Effector CD8-positive, alpha-beta T cell (primary cell): ENCODE results near the gene BCOR.

Experiments
- DNase-seq: peaks from one replicate; lab custom pipeline; 2025; lab: John Stamatoyannopoulos, UW

Gene BCOR

DNA sequence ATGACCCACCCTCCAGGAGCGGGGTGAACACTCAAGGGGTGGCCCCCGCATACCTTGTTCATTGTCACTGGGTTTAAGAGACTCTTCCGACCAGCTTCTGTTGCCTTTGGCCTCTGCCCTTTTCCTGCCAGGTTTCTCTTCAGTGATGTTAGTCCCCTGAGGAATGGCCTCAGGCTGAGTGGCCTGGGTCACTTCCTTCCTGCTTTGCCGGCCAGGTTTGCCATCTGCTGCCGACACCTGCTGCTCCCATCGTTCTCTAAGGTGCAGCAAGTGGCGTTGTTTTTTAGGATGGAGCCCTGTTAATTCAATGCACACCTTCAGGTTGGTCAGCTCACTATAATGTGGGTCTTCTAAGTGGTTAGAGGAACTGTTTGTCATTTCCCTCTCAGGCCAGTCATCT is 34.2 kb downstream of the BCOR start:
- no peak for DNase-seq

DNA sequence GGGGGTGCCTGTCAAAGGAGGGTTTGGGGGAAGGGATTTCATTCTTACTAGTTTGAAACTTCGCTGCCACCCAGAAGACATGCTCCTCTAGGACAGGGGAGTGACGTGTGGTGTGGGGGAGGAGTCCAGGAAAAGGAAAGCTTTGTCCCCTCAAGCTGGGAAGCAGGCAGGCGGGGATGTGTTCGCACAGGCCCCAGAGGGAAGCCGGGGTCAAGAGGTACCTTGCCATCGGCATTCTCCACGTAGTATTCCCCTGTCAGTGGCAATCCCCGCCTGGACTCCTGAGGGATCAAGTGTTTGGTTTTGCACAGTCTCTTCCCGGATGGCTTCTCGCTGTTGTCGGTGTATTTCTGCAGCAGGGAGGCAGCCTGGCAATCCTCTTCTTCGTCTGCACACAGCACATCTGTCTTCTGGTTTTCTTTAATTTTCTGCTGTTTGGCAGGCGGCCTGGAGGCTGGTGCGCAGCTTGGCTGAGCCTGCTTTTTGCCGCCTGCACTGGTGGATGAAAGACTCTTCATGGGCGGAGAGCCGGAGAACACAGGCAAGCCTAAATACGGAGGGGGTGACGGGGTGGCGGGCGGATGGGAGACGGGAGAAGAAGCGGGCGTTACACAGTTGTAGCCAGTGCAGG is 35.1 kb downstream of the BCOR start:
- no peak for DNase-seq

DNA sequence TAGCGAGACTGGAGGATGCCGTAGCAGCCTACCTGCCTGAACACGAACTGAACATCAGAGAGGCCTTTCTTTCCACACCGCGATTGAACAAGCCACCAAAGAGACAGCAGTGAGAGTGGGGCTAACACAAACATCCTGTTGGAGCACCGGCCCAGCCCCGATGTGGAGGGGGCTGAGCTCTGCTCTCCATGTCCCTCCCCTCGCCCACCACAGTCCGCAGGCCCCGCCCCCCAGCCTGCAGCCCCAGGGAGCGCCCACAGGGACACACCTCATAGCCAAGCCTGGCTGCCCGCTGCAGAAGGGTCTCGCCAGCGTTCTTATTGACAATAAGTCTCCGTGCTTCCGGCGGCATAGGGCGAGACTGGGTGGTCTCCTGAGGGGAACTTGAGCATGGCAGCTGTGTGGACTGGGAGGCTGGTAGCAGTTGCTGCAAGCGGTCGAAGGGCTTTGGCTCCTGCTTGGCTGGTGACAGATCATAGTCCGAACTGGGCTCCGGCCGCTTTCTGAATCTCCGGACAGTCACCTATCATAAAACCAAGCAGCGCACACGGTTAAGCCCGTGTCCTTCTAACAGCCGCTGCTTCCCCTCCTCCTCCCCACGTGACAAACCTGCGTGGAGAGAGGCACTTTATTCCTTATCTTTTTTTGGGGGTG is 35.8 kb downstream of the BCOR start:
- DNase-seq: peak; percentile 6

DNA sequence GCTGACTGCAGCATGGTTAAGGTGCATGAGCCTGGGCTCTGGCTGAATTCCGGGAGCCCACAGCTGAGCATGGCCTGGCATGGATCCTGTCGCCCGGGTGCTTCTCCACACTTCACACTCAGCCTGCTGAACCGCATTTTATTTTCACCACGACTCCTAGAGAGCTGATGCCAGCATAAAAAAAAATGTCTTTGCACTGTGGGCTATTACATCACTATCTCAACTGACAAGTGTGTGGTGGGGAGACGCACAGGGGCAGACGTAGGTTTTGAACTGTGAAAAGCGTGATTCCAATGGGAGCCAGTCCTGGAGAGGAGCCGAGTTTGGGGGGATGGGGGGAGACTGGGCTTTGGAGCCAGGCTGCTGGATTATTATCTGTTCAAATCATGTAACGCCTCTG is 36.8 kb downstream of the BCOR start:
- no peak for DNase-seq

DNA sequence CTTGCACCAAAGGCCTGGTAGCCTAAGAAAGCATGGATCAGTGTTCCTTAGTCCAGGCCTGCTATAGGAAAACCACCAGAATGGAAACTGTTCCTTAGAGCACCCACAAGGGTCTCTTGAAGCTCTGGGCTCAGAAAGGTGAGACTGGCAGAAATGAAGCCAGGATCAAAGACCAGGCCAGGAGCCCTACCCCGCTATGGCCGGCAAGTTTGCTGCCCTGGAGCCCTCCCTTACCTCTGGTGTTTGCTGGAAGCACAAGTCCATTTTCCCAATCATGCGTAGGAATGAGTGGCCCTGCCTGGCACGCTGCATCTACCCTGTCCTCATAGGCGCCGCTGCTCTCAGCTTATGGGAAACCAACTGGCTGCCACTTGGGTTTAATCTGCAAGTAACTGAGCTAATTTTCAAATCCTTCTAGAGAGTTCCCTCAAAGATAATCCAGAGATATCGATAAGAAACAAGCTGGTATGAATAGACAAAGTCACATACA is 37.4 kb downstream of the BCOR start:
- DNase-seq: no peak

DNA sequence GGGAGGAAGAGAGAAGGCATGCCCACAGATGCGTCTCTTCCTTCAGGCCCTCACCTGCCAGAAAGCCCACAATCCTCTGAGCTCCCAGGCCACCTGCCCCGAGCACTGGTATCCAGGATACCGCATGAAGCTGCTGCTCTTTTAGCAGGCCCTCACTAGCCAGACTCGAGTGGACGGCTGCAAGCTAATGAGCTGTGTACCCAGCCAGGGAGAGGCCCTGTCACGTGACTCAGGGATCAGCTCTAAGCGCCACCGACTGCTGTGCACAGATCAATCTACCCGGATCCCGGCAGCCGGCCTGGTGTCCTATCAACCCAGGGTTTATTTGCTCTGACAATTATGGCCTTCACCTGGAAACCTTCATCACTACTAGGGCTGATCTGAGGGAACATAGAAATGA is 39.0 kb downstream of the BCOR start:
- no peak for DNase-seq

DNA sequence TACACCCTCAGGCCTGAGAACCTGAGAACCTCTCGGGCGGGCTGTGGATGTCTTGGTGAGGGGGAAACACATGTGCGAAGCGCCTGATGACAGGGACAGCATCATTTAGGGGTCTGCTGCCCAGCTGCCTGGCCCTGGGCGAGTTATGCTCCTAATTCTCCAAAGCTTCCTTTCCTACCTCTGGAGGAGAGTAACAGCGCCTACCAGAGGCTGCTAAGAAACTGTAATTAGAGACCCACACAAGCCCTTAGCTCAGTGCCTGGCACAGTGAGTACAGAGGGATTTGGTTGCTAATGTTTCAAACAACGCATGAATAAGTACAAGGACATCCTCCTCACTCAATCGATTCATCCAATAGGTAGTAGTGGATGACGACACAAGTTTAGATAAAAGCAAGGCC is 40.4 kb downstream of the BCOR start:
- DNase-seq: no peak

DNA sequence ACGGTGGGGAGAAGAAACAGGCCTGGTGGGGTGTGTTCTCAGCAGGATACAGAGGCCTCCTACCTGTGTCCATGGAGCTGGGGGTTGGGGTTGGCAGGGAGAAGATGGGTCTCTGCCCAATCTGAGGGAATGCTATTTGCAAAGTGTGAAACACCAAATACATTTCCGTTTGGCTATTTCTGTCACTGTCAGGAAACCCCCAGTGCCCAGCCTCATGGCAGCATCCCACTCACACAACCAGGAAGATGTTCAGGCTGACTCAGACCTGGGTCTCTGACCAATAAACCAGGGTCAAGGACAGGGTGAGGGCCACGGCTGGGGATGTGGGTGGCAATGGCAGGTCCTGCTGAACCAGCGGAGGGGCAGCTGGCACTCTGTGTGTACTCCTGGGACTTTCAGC is 41.3 kb downstream of the BCOR start:
- DNase-seq: no peak

DNA sequence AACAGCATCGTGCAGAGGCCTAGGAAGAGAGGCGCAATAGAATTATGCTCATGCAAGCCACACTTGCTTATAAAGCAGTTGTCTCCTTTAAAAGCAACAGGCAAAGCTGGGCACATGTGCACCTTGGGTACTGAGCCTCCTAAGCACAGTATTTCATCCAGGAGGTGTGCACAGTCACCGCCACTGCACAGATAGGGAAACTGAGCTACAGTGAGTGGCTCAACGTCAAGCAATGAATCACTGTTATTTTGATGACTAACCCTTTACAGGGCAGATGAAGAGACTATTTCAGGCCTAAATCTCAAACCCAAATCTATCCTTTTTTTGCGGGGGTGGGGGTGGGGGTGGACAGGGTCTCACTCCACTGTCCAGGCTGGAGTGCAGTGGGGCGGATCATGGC is 42.3 kb downstream of the BCOR start:
- no peak for DNase-seq

DNA sequence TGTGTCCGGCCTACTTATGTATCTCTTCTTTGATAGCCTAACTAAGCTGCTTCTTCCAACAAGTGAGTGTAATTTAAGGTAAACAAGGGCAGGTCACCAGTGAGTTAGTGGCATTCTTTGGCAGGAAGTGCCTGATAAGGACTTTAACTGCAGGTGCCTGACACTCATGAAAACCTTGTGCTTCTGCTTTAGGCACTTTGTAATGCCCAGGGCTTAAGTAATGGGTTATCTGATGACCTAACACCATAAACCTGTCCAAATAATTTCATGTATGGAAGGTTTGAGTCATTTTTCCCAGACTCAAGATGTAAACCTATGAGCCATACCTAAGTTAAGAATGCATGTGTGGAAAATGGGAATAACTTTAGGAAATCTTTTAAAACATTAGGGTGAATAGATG is 43.0 kb downstream of the BCOR start:
- DNase-seq: no peak

DNA sequence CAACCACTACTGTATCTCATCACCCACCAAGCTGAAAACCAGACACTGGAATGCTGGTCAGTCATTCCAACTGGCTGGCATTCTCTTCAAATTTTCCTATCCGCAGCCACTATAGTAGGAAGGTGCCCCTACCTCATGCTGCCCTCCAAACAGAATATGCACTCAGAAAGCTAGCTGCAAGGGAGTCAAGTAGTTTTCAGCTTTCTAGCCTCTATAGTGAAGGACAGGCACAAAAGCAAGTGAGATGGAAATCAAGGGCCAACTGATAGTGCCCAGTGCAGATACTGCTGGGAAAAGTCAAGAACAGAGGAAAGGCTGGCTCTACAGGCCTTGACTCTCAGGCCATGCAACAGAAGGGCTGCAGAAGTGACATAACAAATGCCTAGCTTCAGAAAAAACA is 47.2 kb downstream of the BCOR start:
- DNase-seq: no peak

DNA sequence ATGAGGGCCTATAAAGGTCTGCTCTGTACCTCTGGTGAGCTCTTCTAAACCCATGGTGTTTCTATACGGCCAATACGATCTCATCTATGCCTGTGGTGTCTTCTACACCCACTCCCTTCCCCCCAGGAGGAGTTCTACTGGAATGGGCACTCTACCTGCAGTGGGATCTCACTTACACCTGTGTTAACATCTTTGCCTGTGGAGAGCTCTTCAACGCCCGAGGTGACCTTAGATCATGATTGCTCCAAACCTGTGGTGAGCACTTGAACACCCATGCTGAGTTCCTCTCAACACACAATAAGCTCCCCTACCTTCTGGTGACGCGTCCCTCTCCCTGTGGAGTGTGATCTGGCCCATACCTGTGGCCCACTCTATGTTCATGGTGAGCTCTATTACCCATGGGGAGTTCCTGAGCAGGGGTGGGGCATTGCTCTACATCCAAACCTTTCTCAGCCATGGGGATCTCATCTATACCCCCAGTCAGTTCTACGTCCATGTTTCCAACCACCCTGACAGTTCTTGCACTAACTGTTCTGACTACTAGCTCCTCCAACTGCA is 48.6 kb downstream of the BCOR start:
- DNase-seq: no peak

DNA sequence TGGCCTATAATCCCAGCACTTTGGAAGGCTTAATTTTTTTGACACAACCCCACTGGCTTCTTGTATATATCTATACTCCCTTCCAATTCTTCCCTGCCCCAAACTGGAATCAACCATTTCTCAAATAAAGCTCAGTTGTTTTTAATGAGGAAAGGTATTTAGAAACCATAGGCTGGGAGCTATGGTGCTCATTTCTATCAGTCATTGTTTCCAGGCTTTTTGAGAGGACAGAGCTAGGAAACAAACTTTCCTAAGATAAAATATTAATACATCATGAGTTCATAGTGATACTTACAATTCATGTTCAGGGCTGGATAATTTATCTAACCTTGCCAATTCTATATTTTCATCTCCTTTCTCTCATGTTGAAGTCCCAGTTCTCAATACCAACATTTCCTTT is 50.3 kb downstream of the BCOR start:
- no peak for DNase-seq

DNA sequence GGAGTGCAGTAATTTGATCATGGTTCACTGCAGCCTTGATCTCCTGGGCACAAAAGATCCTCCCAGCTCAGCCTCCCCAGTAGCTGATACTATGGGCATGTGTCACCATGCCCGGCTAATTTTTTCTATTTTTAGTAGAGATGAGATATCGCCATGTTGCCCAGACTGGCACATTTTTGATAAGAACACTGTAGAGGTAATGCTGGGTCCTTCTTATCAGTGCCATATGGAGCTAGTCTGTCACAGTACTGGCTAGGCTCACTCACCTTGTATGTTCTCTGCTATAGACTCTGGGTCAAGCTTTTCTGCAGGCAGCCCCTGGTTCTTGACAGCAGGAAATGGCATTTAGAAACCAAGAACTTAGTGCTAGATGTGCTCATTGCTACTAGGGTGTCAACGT is 53.9 kb downstream of the BCOR start:
- no peak for DNase-seq

DNA sequence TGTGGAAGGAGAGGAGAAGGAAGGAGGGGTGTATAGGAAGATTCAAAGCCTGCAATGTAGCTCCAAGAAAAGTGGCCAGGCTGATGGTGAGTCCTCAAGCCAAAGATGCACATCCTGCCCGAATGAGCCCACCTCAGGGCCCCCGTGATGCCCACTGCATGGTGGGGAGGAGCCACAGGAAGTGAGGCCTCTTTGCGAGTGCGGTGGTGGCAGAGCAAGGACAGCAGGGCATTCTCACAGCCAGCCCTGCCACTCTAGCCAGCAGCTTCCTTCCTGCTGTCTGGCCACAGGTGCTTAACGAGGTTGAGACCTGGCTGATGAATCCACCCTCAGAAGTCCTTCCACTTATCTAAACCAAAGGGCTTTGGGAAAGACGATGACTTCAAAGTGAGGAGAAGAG is 55.8 kb downstream of the BCOR start:
- no peak for DNase-seq

DNA sequence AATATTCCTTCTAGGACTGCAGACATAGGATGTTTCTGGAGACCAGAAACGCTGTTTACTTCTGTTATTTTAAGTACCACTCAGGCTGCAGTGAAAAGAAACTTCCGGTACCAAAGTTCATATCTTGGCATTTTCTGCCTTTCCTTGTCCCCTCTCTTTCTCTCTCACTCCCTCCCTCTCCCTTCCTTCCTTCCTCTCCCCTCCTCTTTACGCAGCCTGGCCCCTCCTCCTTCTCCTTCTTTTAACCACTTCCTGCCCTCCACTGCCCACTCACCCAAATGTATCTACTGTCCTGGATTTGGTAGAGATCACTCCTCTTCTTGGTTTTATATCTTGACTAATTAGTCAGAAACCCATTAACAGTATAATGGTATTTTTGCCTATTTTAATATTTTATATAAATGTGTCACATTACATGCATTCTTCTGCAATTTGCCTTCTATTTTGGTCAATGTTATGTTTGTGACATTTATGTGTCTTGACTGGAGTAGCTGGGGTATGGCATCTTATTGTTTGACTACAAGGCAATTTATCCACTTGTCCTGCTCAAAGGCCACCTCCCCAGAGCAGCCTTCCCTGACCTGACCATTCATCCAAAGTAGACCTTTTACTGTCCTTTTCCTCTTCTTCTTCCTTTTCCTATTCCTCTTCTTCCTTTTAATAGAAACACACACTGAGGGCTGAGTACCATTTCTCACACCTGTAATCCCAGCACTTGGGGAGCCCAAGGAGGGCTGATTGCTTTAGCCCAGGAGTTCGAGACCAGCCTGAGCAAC is 56.9 kb downstream of the BCOR start:
- no peak for DNase-seq

DNA sequence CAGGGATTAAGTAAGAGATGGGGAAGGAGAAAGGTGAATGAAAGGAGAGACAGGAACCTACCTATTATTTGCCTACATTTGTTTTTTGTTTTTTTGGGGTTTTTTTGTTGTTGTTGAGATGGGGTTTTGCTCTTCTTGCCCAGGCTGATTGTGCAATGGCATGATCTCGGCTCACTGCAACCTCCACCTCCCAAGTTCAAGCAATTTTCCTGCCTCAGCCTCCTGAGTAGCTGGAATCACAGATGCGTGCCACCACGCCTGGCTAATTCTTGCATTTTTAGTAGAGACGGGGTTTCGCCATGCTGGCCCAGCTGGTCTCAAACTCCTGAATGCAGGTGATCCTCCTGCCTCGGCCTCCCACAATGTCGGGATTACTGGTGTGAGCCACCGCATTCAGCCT is 57.9 kb downstream of the BCOR start:
- no peak for DNase-seq

DNA sequence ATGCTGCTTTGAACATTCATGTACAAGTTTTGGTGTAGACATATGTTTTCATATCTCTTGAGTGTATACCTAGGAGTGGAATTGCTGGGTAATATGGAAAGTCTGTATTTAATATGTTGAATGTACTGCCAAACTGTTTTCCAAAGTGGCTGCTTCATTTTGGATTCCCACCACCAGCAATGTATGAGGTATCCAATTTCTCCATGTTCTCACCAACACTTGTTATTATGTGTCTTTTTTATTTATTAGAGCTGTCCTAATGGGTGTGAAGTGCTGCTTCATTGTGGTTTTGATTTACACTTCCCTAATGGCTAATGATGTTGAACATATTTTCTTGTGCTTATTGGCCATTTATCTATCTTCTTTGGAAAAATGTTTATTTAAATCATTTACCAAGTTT is 60.4 kb downstream of the BCOR start:
- no peak for DNase-seq

DNA sequence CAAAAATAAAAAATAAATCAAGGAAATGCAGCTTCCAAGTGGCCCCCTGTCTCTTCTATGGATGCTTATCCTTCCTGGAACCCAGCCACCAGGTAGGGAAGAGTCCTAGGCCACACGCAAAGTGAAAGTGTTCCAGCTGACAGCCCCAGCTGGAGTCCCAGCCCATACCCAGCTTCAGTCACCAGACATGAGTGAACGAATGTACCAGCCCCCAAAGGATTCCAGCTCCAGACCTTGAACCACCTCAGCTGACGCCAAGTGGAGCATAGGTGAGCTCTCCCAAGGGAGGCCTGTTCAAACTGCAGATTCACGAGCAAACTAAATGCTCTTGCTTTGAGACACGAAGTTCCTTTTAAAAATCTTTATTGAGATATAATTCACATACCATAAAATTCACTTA is 62.0 kb downstream of the BCOR start:
- no peak for DNase-seq

DNA sequence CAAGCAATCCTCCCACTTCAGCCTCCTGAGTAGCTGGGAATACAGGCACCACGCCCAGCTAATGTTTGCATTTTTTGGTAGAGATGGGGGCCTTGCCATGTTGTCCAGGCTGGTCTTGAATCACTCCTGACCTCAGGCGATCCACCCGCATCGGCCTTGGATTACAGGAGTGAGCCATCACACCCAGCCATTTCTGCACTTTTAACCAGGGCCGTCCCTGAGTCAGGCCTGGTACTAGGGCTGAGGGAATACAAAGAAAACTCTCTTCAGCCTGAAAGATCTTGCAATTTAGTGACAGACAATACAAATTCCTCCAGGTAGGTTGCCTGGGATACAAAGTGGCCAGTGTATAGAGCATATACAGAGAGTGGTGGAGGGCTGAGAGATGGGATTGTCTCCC is 65.8 kb downstream of the BCOR start:
- no peak for DNase-seq

DNA sequence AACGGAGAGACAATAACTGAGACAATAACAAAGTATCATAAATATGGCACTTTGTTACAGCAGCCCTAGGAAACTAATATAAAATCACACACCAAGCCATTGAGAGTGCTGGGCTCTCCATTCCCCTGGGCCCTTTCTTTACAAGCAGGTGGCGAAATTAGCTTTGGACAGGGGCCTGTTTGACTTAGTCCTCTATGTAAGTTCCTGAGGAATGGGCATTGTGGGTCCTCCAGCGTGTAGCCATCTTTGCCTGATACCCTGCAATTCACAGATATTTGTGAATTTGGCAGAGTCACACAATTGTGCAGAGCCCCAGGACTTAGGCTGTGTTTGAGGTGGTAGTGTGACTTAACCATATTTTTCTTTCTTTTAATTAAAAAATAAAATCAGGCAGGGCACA is 67.6 kb downstream of the BCOR start:
- DNase-seq: no peak

DNA sequence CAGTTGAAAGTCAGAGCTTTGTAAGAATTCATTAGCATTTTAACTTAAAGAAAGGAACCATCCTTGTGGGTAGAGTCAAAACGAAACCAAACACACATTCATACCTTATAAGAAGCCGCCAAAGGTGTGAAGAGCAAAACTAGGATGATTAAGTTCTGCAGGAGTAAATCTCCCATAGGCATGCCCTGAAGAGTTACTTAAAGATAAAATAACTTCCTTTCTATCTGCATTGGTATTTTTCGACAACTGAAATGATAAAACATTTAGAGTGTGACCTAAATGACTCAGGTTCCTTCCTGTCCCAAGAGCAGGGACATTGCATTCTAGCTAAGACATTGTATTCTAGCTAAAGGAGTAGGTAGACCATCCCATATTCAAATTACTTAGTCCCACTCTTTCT is 75.3 kb downstream of the BCOR start:
- DNase-seq: no peak

DNA sequence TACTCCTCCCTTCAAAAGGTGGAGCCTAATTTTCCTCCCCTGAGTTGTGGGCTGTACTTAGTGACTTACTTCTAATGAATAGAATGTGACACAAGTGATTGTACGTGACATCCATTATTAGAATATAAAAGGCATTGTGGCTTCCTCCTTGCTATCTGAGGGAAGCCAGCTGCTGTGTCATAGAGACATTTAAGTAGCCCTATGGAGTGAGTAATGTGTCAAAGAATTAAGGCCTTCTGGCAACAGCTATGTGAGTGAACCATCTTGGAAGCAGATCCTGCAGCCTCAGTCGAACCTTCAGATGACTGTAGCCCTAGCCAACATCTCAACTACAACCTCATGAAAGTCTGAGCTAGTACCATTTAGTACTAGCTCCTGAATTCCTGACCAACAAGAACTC is 76.1 kb downstream of the BCOR start:
- DNase-seq: no peak
